K562 (cell line): Measurements from ENCODE around the gene DELE1. TPM values are rescaled to one million over a fixed set of nuclear protein-coding genes. Genes with fewer than 3 reads are reported as not detected.

ENCODE experiments used
- ARID1B ChIP-seq: fragments of 450-650 bp; IDR thresholded peaks from 2 replicates; pipeline ENCODE4 v1.6.1; 2016; ENCODE audit warnings: antibody characterized with exemption, mild to moderate bottlenecking, inconsistent platforms
- ATF1 ChIP-seq, 2 experiments: fragments of 450-650 bp in 1 of 2; IDR thresholded peaks; 2 replicates each; pipeline ENCODE4 v1.6.1; 2016; ENCODE audit warnings: missing compliant biosample characterization in 1 of 2, missing genetic modification characterization in 1 of 2
- BDP1 ChIP-seq: IDR thresholded peaks from 3 replicates; pipeline ENCODE4 v1.6.1; 2011; ENCODE audit not compliant: insufficient read length, insufficient read depth
- CREB1 ChIP-seq, 2 experiments: sonication (generic) in 1 of 2; formaldehyde crosslinking in 1 of 2; IDR thresholded peaks; 2 replicates each; pipeline versions ENCODE4 v1.6.1 to v1.8.0; 2012 to 2022; ENCODE audit warnings: inconsistent platforms in 1 of 2, mild to moderate bottlenecking in 1 of 2, missing genetic modification reagents in 1 of 2, moderate library complexity in 1 of 2
- ELF2 ChIP-seq: fragments of 250-450 bp; sonication (Bioruptor Pico); IDR thresholded peaks from 2 replicates; pipeline ENCODE4 v1.5.0; 2021; ENCODE audit warnings: mild to moderate bottlenecking
- ILF3 ChIP-seq: fragments of 450-650 bp; IDR thresholded peaks from 2 replicates; pipeline ENCODE4 v1.6.1; 2018; ENCODE audit warnings: antibody characterized with exemption, mild to moderate bottlenecking, moderate library complexity, borderline replicate concordance
- LEF1 ChIP-seq: fragments of 450-650 bp; IDR thresholded peaks from 2 replicates; pipeline ENCODE4 v1.6.1; 2016; ENCODE audit warnings: mild to moderate bottlenecking
- NONO ChIP-seq, 2 experiments: fragments of 200-400 bp in 1 of 2; fragments of 450-650 bp in 1 of 2; formaldehyde crosslinking in 1 of 2; IDR thresholded peaks; 2 replicates each; pipeline ENCODE4 v1.6.1; 2017; ENCODE audit warnings: low read depth in 2 of 2, mild to moderate bottlenecking in 2 of 2, moderate library complexity in 2 of 2, low read length in 1 of 2
- SREBF2 ChIP-seq: sonication (generic); formaldehyde crosslinking; IDR thresholded peaks from 2 replicates; pipeline ENCODE4 v1.4.0; 2020; ENCODE audit warnings: mild to moderate bottlenecking, missing genetic modification reagents
- U2AF2 ChIP-seq: fragments of 200-400 bp; formaldehyde crosslinking; optimal IDR thresholded peaks from 2 replicates; pipeline ENCODE3; 2017; ENCODE audit warnings: low read depth, mild to moderate bottlenecking, low read length
- ZC3H4 ChIP-seq: sonication (generic); formaldehyde crosslinking; IDR thresholded peaks from 2 replicates; pipeline ENCODE4 v1.9.0; 2021; ENCODE audit warnings: missing genetic modification reagents, borderline replicate concordance
- ZFP30 ChIP-seq: fragments of 250-450 bp; sonication (Bioruptor Pico); IDR thresholded peaks from 2 replicates; pipeline ENCODE4 v1.8.0; 2022; ENCODE audit warnings: moderate library complexity, mild to moderate bottlenecking, inconsistent platforms, borderline replicate concordance
- ZNF175 ChIP-seq: fragments of 200-800 bp; sonication (Bioruptor generic); IDR thresholded peaks from 2 replicates; pipeline ENCODE4 v1.6.1; 2016; ENCODE audit warnings: low read depth, mild to moderate bottlenecking, missing genetic modification characterization, missing compliant biosample characterization
- ZNF212 ChIP-seq: fragments of 450-650 bp; formaldehyde crosslinking; IDR thresholded peaks from 2 replicates; pipeline ENCODE4 v1.4.0; 2020; ENCODE audit warnings: mild to moderate bottlenecking
- ZNF316 ChIP-seq: fragments of 450-650 bp; IDR thresholded peaks from 2 replicates; pipeline ENCODE4 v1.6.1; 2016
- ZNF436 ChIP-seq: fragments of 250-450, 450-650 bp; sonication (Bioruptor Pico); formaldehyde crosslinking; IDR thresholded peaks from 2 replicates; pipeline ENCODE4 v1.7.0; 2020; ENCODE audit warnings: mild to moderate bottlenecking
- polyA plus RNA-seq, 8 experiments: library from polyadenylated mRNA; depleted of rRNA in 4 of 8; stranded (reverse) in 5 of 8; unstranded in 3 of 8; fragments of >200 nt; fragmentation: Nextera tagmentation in 2 of 8; fragmentation: Illumina TruSeq in 1 of 8; extraction: Ambion mirVana in 2 of 8; extraction: Trizol in 1 of 8; gene quantifications; 2 replicates each; pipeline versions ENCODE4 v1.2.1 to v1.2.3, GENCODE V29; 2011 to 2014; ENCODE audit warnings: inconsistent platforms in 1 of 8, missing spikeins in 1 of 8
- total RNA-seq, 7 experiments: library from RNA; depleted of rRNA in 6 of 7; stranded (reverse); fragments of >200 nt in 6 of 7; fragmentation: Illumina TruSeq in 2 of 7; extraction: Trizol in 2 of 7; gene quantifications; 2 replicates each; pipeline versions ENCODE4 v1.2.1 to v1.2.3, GENCODE V29; 2011 to 2021; ENCODE audit warnings: low replicate concordance in 1 of 7
- TF ChIP-seq, protein P1 (sequence below): fragments of 450-650 bp; IDR thresholded peaks from 2 replicates; pipeline ENCODE4 v1.6.1; 2016; ENCODE audit warnings: borderline replicate concordance
- TF ChIP-seq, protein P2 (sequence below), 2 experiments: IDR thresholded peaks; 2 replicates each; pipeline ENCODE4 v1.6.1; 2012; ENCODE audit warnings: improper control_type of control experiment in 2 of 2, low read depth in 2 of 2, low read length in 2 of 2, borderline replicate concordance in 1 of 2
- TF ChIP-seq, protein P3 (sequence below), 2 experiments: fragments of 150-350 bp in 1 of 2; IDR thresholded peaks; 2 replicates each; pipeline ENCODE4 v1.6.1; 2012 to 2016; ENCODE audit warnings: low read depth in 2 of 2, low read length in 2 of 2, mild to moderate bottlenecking in 1 of 2, moderate library complexity in 1 of 2

Gene DELE1
- total and polyA plus RNA-seq, 9 of the 15 experiments (the other 6 are each of a cell fraction or from before 2014, with no cell fraction given), result 16.6 to 74.4 (median 49.8) TPM

DNA sequence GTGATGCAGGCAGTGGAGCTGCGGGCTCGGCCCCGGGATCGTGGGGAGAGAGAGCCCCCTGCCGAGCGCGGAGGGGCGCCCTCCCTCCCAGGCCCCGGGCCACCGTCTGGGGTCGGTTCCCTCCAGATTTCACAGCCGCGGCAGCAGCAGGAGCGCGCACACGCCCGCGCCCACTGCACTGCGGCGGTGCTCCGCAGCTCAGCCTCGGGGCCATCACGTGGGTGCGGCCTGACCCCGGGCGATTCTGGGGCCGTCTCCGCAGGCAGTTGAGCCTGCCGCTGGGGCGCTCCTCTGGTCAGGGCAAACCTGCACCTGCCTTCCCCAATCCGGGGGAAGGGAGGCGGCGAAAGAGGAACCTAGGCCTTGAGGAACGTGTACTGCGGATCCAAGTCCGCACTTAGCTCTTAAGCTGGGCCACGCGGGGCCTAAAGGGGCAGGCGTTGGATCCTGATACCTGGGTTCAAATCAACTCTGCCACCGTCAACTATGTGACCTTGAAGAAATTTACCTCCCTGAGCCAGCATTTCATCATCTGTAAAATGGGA lies 9.4 kb upstream of the DELE1 start (continued):
- no peak for TF ChIP-seq CREB1 (IDR thresholded peaks at IDR 0.05)
- 0 out of 2 replicates have a peak, but pooled peaks have one; percentile 58 for TF ChIP-seq CREB1 (CRISPR knock-in tag; IDR thresholded peaks at IDR 0.05)
- no peak for TF ChIP-seq ATF1 (CRISPR knock-in tag; IDR thresholded peaks at IDR 0.05)
- peak; percentile 18; the same call in 1 of the 2 replicates for TF ChIP-seq ATF1 (tag; IDR thresholded peaks at IDR 0.05)
- TF ChIP-seq, protein P1, sequence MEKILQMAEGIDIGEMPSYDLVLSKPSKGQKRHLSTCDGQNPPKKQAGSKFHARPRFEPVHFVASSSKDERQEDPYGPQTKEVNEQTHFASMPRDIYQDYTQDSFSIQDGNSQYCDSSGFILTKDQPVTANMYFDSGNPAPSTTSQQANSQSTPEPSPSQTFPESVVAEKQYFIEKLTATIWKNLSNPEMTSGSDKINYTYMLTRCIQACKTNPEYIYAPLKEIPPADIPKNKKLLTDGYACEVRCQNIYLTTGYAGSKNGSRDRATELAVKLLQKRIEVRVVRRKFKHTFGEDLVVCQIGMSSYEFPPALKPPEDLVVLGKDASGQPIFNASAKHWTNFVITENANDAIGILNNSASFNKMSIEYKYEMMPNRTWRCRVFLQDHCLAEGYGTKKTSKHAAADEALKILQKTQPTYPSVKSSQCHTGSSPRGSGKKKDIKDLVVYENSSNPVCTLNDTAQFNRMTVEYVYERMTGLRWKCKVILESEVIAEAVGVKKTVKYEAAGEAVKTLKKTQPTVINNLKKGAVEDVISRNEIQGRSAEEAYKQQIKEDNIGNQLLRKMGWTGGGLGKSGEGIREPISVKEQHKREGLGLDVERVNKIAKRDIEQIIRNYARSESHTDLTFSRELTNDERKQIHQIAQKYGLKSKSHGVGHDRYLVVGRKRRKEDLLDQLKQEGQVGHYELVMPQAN, result no peak
- no peak for TF ChIP-seq ZNF316
- no peak for TF ChIP-seq SREBF2 (CRISPR knock-in tag)
- TF ChIP-seq, protein P2, sequence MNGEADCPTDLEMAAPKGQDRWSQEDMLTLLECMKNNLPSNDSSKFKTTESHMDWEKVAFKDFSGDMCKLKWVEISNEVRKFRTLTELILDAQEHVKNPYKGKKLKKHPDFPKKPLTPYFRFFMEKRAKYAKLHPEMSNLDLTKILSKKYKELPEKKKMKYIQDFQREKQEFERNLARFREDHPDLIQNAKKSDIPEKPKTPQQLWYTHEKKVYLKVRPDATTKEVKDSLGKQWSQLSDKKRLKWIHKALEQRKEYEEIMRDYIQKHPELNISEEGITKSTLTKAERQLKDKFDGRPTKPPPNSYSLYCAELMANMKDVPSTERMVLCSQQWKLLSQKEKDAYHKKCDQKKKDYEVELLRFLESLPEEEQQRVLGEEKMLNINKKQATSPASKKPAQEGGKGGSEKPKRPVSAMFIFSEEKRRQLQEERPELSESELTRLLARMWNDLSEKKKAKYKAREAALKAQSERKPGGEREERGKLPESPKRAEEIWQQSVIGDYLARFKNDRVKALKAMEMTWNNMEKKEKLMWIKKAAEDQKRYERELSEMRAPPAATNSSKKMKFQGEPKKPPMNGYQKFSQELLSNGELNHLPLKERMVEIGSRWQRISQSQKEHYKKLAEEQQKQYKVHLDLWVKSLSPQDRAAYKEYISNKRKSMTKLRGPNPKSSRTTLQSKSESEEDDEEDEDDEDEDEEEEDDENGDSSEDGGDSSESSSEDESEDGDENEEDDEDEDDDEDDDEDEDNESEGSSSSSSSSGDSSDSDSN (IDR thresholded peaks at IDR 0.05; ENCODE audit: borderline replicate concordance in 1 of 2, low read depth in 2 of 2, low read length in 2 of 2), result peak; percentile 88 to 91; a peak in 3 of 4 replicates
- TF ChIP-seq ZNF436 (CRISPR knock-in tag), result no peak
- TF ChIP-seq ZNF212 (CRISPR knock-in tag), result no peak
- TF ChIP-seq ZC3H4, result no peak
- no peak for TF ChIP-seq ZFP30 (CRISPR knock-in tag)
- TF ChIP-seq NONO (IDR thresholded peaks at IDR 0.05; ENCODE audit: low read depth in 2 of 2, low read length in 1 of 2), result peak in 1 of 2 experiments; percentile 26; a peak in 1 of 4 replicates
- TF ChIP-seq, protein P3, sequence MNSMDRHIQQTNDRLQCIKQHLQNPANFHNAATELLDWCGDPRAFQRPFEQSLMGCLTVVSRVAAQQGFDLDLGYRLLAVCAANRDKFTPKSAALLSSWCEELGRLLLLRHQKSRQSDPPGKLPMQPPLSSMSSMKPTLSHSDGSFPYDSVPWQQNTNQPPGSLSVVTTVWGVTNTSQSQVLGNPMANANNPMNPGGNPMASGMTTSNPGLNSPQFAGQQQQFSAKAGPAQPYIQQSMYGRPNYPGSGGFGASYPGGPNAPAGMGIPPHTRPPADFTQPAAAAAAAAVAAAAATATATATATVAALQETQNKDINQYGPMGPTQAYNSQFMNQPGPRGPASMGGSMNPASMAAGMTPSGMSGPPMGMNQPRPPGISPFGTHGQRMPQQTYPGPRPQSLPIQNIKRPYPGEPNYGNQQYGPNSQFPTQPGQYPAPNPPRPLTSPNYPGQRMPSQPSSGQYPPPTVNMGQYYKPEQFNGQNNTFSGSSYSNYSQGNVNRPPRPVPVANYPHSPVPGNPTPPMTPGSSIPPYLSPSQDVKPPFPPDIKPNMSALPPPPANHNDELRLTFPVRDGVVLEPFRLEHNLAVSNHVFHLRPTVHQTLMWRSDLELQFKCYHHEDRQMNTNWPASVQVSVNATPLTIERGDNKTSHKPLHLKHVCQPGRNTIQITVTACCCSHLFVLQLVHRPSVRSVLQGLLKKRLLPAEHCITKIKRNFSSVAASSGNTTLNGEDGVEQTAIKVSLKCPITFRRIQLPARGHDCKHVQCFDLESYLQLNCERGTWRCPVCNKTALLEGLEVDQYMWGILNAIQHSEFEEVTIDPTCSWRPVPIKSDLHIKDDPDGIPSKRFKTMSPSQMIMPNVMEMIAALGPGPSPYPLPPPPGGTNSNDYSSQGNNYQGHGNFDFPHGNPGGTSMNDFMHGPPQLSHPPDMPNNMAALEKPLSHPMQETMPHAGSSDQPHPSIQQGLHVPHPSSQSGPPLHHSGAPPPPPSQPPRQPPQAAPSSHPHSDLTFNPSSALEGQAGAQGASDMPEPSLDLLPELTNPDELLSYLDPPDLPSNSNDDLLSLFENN (IDR thresholded peaks at IDR 0.05; ENCODE audit: low read depth in 2 of 2, low read length in 2 of 2), result no peak
- TF ChIP-seq BDP1, result no peak
- TF ChIP-seq ARID1B, result 0 out of 2 replicates have a peak, but pooled peaks have one; percentile 19
- no peak for TF ChIP-seq ZNF175
- no peak for TF ChIP-seq ELF2 (CRISPR knock-in tag)
- TF ChIP-seq ILF3, result no peak
- no peak for TF ChIP-seq U2AF2
- no peak for TF ChIP-seq LEF1
